ENCODE data around the gene CNDP1.

CNDP1 gene

DNA sequence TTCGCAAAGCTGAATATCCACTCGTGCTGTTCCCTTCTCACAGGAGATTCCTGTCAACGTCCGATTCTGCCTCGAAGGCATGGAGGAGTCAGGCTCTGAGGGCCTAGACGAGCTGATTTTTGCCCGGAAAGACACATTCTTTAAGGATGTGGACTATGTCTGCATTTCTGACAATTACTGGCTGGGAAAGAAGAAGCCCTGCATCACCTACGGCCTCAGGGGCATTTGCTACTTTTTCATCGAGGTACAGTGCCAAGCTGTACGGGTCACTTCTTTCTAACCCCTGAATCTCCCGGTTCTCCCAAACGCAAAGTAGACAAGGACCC, 23.6 kb upstream of the CNDP1 start:
- DNase-seq (ENCODE audit: low read depth), result no peak
- no peak for TF ChIP-seq CTCF (IDR thresholded peaks at IDR 0.05; ENCODE audit: low read length, missing control alignments)

DNA sequence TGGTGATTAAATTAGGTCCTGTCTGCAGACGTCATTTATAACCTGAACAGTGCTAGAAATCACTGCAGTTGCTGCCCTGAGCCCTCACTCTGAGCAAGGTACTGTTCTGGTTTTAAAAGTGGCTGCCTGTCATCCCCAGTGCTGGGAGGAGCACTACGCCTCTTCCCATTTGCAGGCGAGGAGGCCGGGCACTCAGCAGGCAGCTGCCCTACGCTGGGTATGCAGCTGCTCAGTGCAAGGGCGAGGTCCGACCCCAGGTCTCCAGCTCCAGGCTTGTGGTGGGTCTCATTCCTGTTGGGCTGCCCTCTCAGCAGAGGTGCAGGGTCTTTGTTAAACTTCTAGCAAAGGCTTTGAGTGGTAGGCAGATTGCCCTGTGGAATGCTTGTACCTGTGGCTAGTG, 22.5 kb upstream of the CNDP1 start:
- TF ChIP-seq CTCF (IDR thresholded peaks at IDR 0.05; ENCODE audit: low read length, missing control alignments), result no peak
- H3K4me3 ChIP-seq (replicated peaks; ENCODE audit: low read depth, low read length), result no peak overlapping the region
- no peak for DNase-seq (ENCODE audit: low read depth)

More for the DNA sequence above, 23.6 kb upstream of the CNDP1 start:
- H3K4me3 ChIP-seq (replicated peaks; ENCODE audit: low read depth, low read length), result no peak overlapping the region

GRCh38 chr18:74512321-74513053, 21.8 kb upstream of the CNDP1 start:
- DNase-seq (ENCODE audit: low read depth), result no peak
- TF ChIP-seq CTCF (IDR thresholded peaks at IDR 0.05; ENCODE audit: low read length, missing control alignments), result no peak
- H3K4me3 ChIP-seq (replicated peaks; ENCODE audit: low read depth, low read length), result no peak overlapping the region

GRCh38 chr18:74513149-74513882, 21.0 kb upstream of the CNDP1 start:
- no peak for DNase-seq (ENCODE audit: low read depth)
- H3K4me3 ChIP-seq (replicated peaks; ENCODE audit: low read depth, low read length), result no peak overlapping the region
- TF ChIP-seq CTCF (IDR thresholded peaks at IDR 0.05; ENCODE audit: low read length, missing control alignments), result no peak

GRCh38 chr18:74513883-74514205, 20.5 kb upstream of the CNDP1 start:
- DNase-seq (ENCODE audit: low read depth), result no peak
- no peak overlapping the region for H3K4me3 ChIP-seq (replicated peaks; ENCODE audit: low read depth, low read length)
- no peak for TF ChIP-seq CTCF (IDR thresholded peaks at IDR 0.05; ENCODE audit: low read length, missing control alignments)

DNA sequence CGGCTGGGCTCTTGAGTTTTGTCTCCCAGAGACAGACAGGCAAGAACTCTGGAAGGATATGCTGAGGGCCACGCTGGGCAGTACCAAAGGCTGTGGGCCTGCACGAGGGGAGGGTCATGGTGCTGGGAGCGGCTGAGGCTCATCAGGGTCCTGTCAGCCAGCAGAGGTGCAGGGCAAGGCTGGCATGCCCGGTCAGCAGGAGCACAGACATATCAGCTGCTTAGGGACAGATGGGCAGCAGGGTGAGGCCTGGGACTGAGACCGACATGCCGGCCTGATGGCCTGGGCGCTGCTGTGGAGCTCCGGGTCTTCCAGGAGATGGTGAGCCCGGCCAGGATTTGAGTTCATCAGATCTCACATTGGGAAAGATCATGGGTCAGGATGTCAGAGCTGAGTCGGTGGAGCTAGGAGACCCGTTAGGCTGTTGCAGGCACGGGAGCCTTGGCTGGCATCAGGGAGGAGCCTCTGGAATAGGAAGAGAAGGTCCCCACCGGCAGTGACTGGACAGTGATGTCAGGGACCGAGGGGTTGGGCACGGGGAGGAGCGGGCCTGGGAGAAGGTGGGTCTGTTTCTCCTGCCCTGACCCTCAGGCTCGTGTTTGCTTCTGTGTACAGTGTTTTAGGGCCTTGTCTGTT, 19.3 kb upstream of the CNDP1 start:
- TF ChIP-seq CTCF (IDR thresholded peaks at IDR 0.05; ENCODE audit: low read length, missing control alignments), result no peak
- DNase-seq (ENCODE audit: low read depth), result no peak
- H3K4me3 ChIP-seq (replicated peaks; ENCODE audit: low read depth, low read length), result no peak overlapping the region
